Stimulated activated CD4-positive, alpha-beta T cell treated with anti-CD3 and anti-CD28 coated beads, TNF-alpha, amount 100 ng/mL, for 48 hours (primary cell): ENCODE measurements around the gene UROS.

Experiments used
- DNase-seq, 3 donors: peaks; one replicate each; pipeline ENCODE4 v3.0.0-alpha.2; 2020; ENCODE audit warnings: low read depth in 3 of 3

Gene UROS

DNA sequence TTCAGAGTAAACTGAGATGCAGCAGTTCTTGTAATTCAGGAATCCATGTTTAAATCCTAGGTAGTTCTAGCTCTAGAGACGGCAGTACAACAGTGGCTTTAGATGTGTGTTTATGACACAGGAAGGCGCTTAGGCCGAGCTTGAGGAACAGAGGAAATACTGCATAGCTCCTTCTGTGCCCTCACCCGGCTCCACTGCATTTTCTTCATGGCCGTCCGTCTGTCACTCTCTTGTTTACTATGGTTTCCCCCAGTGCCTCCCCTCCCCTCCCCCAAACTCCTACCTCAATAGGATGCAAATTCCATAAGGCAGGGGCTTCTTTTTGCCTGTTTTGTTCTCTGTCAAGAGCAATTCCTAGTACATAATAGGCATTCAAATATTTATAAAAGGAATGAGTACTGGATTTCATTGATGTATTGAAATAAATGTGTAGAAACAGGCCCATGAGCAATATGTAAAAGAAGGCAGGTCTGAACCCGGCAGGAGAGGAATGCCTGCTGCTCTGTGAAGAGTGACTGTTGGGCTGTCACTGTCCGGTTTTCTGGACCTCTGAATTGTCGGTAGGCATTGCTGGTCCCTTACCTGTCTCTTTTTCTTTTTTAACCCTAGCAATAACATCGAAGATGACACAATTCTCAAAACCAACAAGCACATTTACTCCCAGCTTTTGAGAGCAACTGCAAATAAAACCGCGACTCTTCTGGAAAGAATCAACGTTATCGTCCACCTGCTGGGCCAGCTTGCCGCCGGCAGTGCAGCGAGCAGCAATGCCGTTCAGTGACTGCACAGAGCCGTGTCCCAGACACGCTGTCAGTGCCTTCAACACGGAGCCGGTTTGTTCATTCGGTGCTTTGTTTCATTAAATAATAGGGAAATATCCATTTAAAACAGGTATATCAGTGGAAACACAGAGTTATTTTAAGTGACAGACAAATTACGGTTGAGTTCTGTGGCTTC lies 60.1 kb downstream of the UROS start:
- DNase-seq: no peak

DNA sequence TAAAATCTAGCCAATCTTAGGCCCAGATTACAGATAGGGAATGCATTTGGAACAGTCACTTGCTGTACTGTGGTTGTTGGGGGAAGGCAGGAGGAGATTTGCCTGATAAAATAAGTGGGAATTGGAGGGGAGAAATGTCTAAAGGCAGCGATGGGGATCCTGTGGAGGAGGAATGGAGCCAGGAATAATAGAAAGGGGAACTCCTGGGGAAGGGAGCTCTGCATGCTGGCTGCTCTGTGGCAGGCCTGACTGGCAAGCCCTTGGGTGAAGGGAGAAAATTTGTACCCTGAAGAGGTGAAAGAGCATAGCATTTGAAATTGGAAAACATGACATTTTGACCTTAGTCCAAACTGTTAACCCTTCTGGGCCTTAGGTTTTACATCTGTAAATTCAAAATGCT lies 61.1 kb downstream of the UROS start:
- DNase-seq: no peak

DNA sequence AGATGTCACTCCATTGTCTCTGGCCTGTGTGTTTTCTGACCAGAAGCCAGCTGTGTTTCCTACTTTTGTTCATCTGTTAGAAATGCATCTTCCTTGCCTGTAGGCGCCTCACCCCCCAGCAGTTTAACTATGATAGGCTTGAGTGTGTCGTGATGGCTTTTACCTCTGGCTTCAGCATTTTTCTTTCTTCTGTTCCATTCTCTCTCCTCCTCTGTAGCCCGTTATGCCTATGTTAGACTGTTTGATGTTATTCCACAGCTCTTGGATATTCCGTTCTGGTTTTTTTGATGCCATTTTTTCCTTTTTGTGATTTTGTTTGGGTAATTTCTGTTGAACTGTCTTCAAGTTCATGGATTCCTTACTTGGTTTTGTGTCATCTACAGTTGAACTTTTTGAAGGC lies 65.3 kb downstream of the UROS start:
- DNase-seq: no peak

DNA sequence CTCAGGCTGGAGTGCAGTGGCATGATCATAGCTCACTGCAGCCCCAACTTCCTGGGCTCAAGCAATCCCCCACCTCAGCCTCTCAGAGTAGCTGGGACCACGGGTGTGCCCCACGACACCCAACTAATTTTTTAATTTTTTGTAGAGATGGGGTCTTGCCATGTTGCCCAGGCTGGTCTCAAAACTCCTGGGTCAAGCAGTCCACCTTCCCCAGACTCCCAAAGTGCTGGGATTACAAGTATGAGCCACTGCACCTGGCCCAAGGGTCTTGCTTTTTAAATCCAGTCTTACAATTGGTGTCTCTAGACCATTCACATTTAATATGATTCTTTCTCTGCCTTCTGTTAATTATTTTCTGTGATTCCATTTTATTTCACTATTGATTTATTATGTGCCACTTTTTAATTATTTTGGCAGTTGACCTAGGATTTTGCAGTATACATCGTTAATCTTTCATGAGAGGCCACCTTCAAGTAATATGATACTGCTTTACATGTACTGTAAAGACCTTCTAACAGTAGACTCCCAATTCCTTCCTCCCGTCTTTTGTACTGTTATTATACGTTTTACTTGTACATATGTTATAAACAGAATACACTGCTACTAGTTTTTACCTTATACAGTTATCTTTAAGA lies 66.1 kb downstream of the UROS start:
- no peak for DNase-seq

DNA sequence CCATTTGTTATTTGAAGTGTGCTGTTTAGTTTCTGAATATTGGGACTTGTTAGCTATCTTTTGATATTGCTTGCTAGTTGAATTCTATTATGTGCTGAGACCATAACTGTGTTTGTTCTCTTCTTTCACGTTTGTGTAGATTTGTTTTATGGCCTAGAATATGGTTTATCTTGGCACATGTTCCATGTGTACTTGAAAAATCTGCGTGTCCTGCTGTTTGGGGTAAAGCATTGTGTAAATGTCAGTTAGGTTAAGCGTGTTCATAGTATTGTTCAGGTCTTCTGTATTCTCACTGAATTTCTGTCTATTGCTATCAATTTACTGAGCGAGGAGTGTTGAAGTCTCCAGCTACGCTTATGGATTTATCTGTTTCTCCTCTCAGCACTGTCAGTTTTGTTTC lies 66.9 kb downstream of the UROS start:
- no peak for DNase-seq

DNA sequence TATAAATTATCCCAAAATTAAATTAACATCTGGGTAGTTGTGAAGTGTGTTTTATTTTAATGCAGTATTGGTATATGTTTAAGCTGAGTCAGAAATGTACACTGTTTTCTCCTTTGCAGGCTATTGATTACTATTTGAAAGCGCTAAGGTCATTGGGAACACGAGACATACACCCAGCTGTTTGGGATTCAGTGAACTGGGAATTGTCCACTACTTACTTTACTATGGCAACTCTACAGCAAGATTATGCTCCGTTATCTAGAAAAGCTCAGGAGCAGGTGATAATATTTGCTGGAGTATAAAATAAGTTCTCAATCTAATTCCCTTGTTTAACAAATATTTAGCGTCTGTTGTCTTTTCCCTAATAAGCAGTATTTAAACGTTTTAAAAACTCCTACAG lies 75.6 kb downstream of the UROS start:
- no peak for DNase-seq

DNA sequence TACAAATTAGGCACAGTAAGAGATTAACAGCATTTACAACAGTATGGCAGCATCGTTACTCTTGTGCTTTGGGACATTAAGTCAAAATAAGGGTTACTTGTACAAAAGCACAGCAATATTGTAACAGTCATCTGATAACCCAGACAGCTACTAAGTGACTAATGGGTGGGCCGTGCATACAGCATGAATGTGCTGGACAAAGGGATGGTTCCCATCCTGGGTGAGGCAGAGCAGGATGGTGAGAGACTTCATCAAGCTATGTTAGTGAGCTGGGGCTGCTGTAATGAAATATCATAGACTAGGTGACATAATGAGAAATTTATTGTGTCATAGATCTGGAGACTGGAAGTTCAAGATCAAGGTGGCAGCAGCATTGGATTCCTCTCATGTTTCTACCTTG lies 78.1 kb downstream of the UROS start:
- DNase-seq: no peak

DNA sequence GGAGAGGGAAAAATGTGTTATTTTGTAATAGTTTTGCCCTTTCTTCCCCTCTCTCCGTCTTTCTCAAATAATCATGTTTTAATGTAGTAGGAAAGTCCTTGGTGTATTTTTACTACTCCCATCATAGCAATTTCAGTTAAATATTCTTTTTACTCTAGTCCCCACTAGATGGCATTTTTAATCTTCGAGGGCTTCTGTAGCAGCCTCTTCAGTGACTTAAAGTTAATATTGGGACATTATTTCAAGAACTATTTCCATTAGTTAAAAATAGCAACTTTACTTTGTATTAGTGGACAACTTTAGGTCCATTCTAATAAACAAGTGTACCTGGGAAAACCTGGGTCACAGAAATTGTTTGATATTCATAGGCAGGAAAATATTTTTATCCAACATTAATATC lies 80.6 kb downstream of the UROS start:
- no peak for DNase-seq

DNA sequence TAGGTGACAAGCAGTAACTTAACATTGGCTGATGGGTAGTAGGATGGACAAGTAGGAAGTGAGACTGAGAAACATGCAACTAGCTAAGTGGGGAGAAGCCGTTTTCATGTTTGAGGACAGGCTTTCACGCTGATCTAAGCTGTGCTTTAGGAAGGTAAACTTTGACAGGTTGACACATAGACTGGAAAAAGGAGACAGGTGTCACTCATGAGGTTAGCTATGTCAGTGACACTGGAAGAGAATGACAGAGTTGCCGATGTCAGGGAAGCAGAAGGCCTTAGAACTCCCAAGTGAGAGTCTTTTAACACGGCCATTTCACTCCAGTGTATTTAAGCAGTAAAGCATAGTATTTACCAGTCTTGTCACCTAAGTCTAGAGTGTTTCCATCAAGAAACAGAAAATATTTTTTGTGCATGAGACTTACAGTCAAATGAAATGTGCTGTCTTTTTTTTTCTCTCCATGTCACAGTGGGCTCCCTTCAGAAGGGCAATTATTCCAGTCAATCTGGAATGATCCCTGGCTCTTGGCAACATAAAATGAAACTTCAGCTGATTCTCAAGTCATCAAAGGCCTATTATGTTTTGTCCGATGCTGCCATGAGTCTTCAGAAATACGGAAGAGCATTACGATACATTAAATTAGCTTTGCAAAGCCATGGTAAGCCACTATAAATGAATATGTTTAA lies 82.9 kb downstream of the UROS start:
- DNase-seq: no peak
